Thymus (tissue), 11 donors: ENCODE measurements around the gene PEAK1. TPM values are rescaled to one million over a fixed set of nuclear protein-coding genes. Genes with fewer than 3 reads are reported as not detected.
"Not testable (repeated sequence)": the region's sequence is repeated elsewhere in the genome, so short reads cannot be mapped to it uniquely, and the experiment has no call there.

Experiments used
- DNase-seq, 9 donors: peaks; one replicate each; pipeline ENCODE4 v3.0.0-alpha.2; 2013; ENCODE audit warnings: low spot score in 9 of 9, low read depth in 6 of 9, missing footprints in 1 of 9
- H3K27ac ChIP-seq, 2 donors: one replicate each; pipeline ENCODE4 v1.5.1; 2013; ENCODE audit warnings: control low read depth in 1 of 2, low read depth in 1 of 2, low read length in 1 of 2, mild to moderate bottlenecking in 1 of 2, moderate library complexity in 1 of 2
- H3K27me3 ChIP-seq, 2 donors: one replicate each; pipeline ENCODE4 v1.5.1; 2013; ENCODE audit warnings: low read length in 1 of 2; ENCODE audit not compliant: control insufficient read depth in 2 of 2, insufficient read depth in 1 of 2
- H3K36me3 ChIP-seq, 2 donors: one replicate each; pipeline ENCODE4 v1.5.1; 2013; ENCODE audit warnings: low read length in 1 of 2, mild to moderate bottlenecking in 1 of 2, moderate library complexity in 1 of 2; ENCODE audit not compliant: control insufficient read depth in 2 of 2, insufficient read depth in 2 of 2
- H3K4me1 ChIP-seq, 2 donors: one replicate each; pipeline ENCODE4 v1.5.1; 2013; ENCODE audit warnings: low read length in 2 of 2; ENCODE audit not compliant: control insufficient read depth in 2 of 2, insufficient read depth in 2 of 2
- H3K4me3 ChIP-seq, 2 donors: one replicate each; pipeline ENCODE4 v1.5.1; 2013; ENCODE audit warnings: low read length in 2 of 2, control low read depth in 1 of 2, mild to moderate bottlenecking in 1 of 2
- H3K9me3 ChIP-seq, 2 donors: one replicate each; pipeline ENCODE4 v1.5.1; 2013; ENCODE audit warnings: low read length in 1 of 2, mild to moderate bottlenecking in 1 of 2; ENCODE audit not compliant: control insufficient read depth in 2 of 2, insufficient read depth in 1 of 2
- WGBS: extraction: QIAGEN DNeasy Blood & Tissue Kit; methylation state at CpG from one replicate; pipeline ENCODE4 v1.1.7; 2013; 5-methylcytosine and 5-hydroxymethylcytosine counted together
- polyA plus RNA-seq: library from polyadenylated mRNA; stranded (reverse); fragments of 200-250 nt; gene quantifications from one replicate; pipeline ENCODE4 v1.2.3, GENCODE V29; 2013
- total RNA-seq: library from RNA; stranded (reverse); fragments of 120-200 nt; gene quantifications from one replicate; pipeline ENCODE4 v1.2.4, GENCODE V29; 2013
- donor health status: healthy.

The PEAK1 gene
- total and polyA plus RNA-seq, 2 donors, result 4.7 to 7.8 TPM

- DNase-seq, result no peak
- Histone ChIP-seq H3K9me3 (no peaks in the 10 kb centered on the region), H3K4me3 (no peak overlapping the region), H3K4me1 (peaks cover 3 to 4% of the 10 kb centered on the region in 2 donors), H3K36me3 (no peaks in the 10 kb centered on the region), H3K27ac (no peak overlapping the region), H3K27me3 (no peaks in the 10 kb centered on the region)
- WGBS, result 71% methylated on average over 5 of the region's 5 CpGs
Measured at GRCh38 chr15:77168141-77168540, 251.8 kb downstream of the PEAK1 start.

GRCh38 chr15:77167406-77167805, 252.5 kb downstream of the PEAK1 start:
- WGBS, result 97% methylated on average over 3 of the region's 3 CpGs
- Histone ChIP-seq H3K4me3 (no peak overlapping the region), H3K27ac (no peak overlapping the region), H3K27me3 (no peaks in the 10 kb centered on the region), H3K36me3 (no peaks in the 10 kb centered on the region), H3K9me3 (no peaks in the 10 kb centered on the region), H3K4me1 (peaks cover 3 to 4% of the 10 kb centered on the region in 2 donors)
- DNase-seq, result no peak

GRCh38 chr15:77163781-77164384, 256.0 kb downstream of the PEAK1 start:
- no peaks in the 10 kb centered on the region for H3K9me3 ChIP-seq
- peaks cover 7 to 18% of the 10 kb centered on the region in 2 donors for H3K4me1 ChIP-seq
- H3K36me3 ChIP-seq, result no peaks in the 10 kb centered on the region
- peak in 1 of 9 donors; percentile 33 for DNase-seq
- no peak overlapping the region for H3K4me3 ChIP-seq
- H3K27me3 ChIP-seq, result no peaks in the 10 kb centered on the region
- 33% methylated on average over 7 of the region's 7 CpGs for WGBS
- no peak overlapping the region for H3K27ac ChIP-seq

- H3K27me3 ChIP-seq, result no peaks in the 10 kb centered on the region
- H3K4me3 ChIP-seq, result no peak overlapping the region
- DNase-seq, result no peak
- no peaks in the 10 kb centered on the region for H3K36me3 ChIP-seq
- peaks cover 7 to 18% of the 10 kb centered on the region in 2 donors for H3K4me1 ChIP-seq
- 62% methylated on average over 4 of the region's 4 CpGs for WGBS
- H3K27ac ChIP-seq, result no peak overlapping the region
- no peaks in the 10 kb centered on the region for H3K9me3 ChIP-seq
Measured at GRCh38 chr15:77162872-77163633, 256.9 kb downstream of the PEAK1 start.

- peak overlapping the region in 1 of 2 donors; percentile 75 for H3K27ac ChIP-seq
Measured at GRCh38 chr15:77160562-77161478, 259.1 kb downstream of the PEAK1 start.

GRCh38 chr15:77156000-77156399, 263.9 kb downstream of the PEAK1 start:
- H3K4me1 ChIP-seq, result peaks cover 3 to 12% of the 10 kb centered on the region in 2 donors
- DNase-seq, H3K9me3 ChIP-seq, H3K27ac ChIP-seq, H3K36me3 ChIP-seq, H3K4me3 ChIP-seq, H3K27me3 ChIP-seq: not testable (repeated sequence)
- WGBS, result 94% methylated on average over 11 of the region's 11 CpGs

More at GRCh38 chr15:77160562-77161478, 259.1 kb downstream of the PEAK1 start:
- no peak overlapping the region for H3K4me3 ChIP-seq
- H3K27me3 ChIP-seq, result no peaks in the 10 kb centered on the region
- H3K9me3 ChIP-seq, result no peaks in the 10 kb centered on the region
- DNase-seq, result peak in 2 of 9 donors; percentile 28 to 63
- no peaks in the 10 kb centered on the region for H3K36me3 ChIP-seq
- H3K4me1 ChIP-seq, result peaks cover 7 to 18% of the 10 kb centered on the region in 2 donors
- 10% methylated on average over 7 of the region's 7 CpGs for WGBS

- Histone ChIP-seq H3K9me3 (no peaks in the 10 kb centered on the region), H3K27me3 (no peaks in the 10 kb centered on the region), H3K4me1 (no peaks in the 10 kb centered on the region), H3K4me3 (no peak overlapping the region), H3K36me3 (no peaks in the 10 kb centered on the region), H3K27ac (no peak overlapping the region)
- no peak for DNase-seq
- over 99% methylated on average over 2 of the region's 2 CpGs for WGBS
Measured at GRCh38 chr15:77148191-77148590, 271.7 kb downstream of the PEAK1 start.

- H3K27me3 ChIP-seq, result no peaks in the 10 kb centered on the region
- no peak overlapping the region for H3K27ac ChIP-seq
- 97% methylated on average over 1 of the region's 1 CpG for WGBS
- peaks cover 0 to 4% of the 10 kb centered on the region in 2 donors for H3K9me3 ChIP-seq
- H3K4me3 ChIP-seq, result no peak overlapping the region
- H3K4me1 ChIP-seq, result no peaks in the 10 kb centered on the region
- DNase-seq, result no peak
- no peaks in the 10 kb centered on the region for H3K36me3 ChIP-seq
Measured at GRCh38 chr15:77145370-77145769, 274.5 kb downstream of the PEAK1 start.
